ENCODE results near the gene ASCC2.

Gene ASCC2

GRCh38 chr22:29750559-29751538 is 87.2 kb downstream of the ASCC2 start:
- DNase-seq = peak; percentile 44

DNA sequence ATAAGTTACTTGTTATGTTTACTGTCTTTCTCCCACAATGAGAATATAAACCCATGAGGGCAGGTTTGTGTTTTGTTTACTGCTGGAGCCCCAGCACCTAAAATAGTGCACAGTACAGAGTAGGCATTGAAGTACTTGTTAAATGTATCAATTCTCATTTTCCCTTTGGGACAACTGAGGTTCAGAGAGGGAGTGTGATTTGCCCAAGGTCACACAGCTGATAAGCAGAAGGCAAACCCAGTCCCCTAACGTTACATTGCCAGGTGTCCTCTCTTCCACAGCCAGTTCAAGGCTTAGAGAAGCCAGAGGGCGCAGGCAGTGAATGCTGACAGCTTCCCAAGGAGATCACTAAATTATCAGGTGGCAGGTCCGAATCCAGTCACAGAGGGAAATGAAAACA is 88.0 kb downstream of the ASCC2 start:
- no peak for DNase-seq

DNA sequence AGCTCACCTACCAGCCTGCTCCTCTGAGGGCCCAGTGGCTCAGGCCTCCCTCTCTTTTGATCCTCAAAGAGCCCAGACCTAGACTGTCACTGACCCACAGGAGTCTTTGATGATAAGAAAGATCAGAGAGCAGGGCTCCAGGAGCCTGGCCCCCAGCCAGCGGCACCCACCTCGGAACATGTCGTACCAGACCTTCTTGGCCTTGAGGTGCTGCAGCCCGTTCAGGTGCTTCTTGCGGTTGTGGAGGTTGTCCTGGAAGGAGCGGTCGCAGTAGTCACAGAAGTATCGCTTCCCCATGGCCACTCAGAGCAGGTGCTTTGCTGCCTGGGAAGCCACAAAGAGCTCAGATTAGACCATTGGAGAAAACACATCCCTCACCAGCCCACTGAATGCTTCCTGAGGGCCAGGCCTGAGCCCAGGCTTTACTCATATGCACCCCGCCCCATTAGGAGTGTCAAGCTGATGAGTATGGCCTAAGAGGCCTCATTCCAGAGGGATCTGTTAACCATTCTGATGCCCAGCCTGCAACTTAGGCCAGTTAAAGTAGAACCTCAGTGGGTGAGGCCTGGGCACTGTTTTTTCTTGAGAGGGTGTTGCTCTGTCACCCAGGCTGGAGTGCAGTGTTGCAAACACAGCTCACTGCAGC is 89.7 kb downstream of the ASCC2 start:
- no peak for DNase-seq

DNA sequence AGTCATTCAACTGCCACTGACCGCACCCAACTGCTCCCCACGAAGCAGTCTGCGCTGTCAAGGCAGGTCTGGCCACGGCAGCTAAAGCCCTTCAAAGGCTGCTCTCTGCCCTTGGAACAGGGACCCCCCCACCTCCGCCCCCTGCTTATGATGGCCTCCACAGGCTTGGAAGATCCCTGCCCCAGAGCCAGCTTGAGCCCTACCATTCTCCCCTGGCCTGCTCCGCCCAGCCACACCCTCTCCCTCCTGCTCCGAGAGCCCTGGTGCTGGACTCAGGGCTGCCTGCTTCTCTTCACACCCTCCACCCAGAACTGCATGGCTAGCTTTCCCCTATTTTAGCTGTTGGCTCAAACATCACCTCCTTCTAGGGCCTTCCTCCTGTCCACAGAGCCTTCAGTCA is 90.2 kb downstream of the ASCC2 start:
- no peak for DNase-seq

DNA sequence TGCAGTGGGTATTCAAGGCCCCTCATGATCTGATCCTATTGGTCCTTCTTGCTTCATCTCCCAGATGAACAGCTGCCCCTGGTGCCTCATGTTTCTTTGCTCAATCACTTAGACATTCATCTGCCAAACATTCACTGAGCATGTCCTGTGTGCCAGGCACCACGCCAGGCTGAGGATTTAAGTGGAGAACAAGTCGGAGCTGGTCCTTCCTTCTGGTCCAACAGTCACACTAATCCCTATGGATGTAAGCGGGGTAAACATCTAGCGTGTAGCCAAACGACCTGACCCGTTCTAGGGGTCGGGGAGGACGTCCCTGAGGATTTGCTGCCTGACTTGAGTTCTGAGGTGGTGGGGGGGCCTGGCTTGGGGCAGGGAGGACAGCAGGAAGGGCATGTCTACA is 93.2 kb downstream of the ASCC2 start:
- no peak for DNase-seq

DNA sequence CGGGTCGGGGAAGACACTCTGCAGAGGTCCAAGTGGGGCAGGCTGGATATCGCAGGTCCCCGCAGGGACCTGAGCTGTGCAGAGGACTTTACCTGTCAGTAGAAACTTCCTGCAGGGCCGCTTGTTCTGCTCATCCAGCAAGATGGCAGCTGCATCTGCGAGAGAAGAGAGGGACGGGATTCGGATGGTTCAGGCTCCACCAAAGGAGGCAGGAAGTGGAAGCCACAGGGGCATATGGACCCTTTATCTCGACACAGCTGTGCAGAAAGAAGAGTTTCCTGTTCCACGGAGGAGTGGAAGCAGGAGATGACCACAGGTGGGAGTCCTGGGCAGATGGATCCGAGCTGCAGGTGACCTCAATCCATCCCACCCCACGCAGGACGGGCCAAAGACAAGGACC is 95.7 kb downstream of the ASCC2 start:
- DNase-seq = no peak

- DNase-seq = no peak
Observed at GRCh38 chr22:29741926-29742325, 96.1 kb downstream of the ASCC2 start.

DNA sequence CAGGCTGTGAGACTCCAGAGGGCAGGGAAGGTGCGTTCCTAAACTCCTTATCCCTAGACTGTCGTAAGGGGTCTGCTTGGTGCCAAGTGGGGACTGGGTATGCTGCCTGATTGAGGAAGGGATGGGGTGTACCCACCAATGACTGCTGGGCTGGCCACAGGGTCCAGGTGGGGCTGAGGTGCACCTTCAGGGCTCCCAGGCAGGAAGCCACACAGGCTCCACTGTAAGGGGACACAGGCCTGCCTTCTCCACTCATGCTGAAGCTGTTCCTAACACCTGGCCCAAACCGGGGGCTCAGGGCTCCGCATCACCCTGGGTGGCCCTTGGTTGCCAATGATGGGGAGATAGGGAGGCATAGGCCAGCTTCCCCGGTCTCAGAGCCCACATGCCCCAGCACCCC is 97.9 kb downstream of the ASCC2 start:
- no peak for DNase-seq

DNA sequence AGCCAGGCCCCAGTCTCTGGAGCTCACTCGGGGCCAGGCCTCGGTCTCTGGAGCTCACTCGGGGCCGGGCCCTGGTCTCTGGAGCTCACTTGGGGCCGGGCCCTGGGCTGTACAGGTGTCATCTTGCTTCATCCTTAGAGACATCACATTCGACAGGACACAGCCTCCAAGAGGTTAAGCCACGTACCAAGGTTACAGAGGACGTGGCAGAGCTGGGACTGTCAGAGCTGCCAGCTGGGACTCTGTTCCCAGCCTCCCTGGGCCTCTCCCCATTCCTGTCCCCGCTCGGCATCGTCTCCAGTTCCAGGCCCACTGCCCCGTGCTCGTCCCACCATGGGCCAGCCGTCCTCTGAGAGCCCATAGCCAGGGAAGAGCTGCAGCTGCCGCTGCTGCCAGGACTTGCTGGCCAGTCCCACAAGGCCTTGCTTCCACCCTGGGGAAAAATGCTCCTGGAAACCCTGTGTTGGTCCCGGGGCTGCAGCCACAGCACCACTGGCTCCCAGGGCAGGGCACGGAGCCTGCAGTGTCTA is 98.7 kb downstream of the ASCC2 start:
- no peak for DNase-seq

Data from CD4-positive, alpha-beta T cell treated with Interleukin-15 for 1 hour (primary cell).